Measurements from ENCODE around the gene PNLIPRP2.

The PNLIPRP2 gene

GRCh38 chr10:116612107-116612769 lies 8.5 kb upstream of the PNLIPRP2 start:
- no peak for DNase-seq (ENCODE audit: low spot score)

GRCh38 chr10:116613471-116613870 lies 7.3 kb upstream of the PNLIPRP2 start:
- no peak for DNase-seq (ENCODE audit: low spot score)

- DNase-seq (ENCODE audit: low spot score), result no peak
Observed at GRCh38 chr10:116614796-116615195, 6.0 kb upstream of the PNLIPRP2 start.

- no peak for DNase-seq (ENCODE audit: low spot score)
Observed at GRCh38 chr10:116615199-116615776, 5.5 kb upstream of the PNLIPRP2 start.

GRCh38 chr10:116621476-116621875 lies 723 bp downstream of the PNLIPRP2 start:
- no peak for DNase-seq (ENCODE audit: low spot score)

GRCh38 chr10:116621934-116622655 lies 1.3 kb downstream of the PNLIPRP2 start:
- DNase-seq (ENCODE audit: low spot score), result no peak

GRCh38 chr10:116625845-116626244 lies 5.1 kb downstream of the PNLIPRP2 start:
- no peak for DNase-seq (ENCODE audit: low spot score)

- no peak for DNase-seq (ENCODE audit: low spot score)
Observed at GRCh38 chr10:116626815-116627214, 6.1 kb downstream of the PNLIPRP2 start.

- peak; percentile 58 for DNase-seq (ENCODE audit: low spot score)
Observed at GRCh38 chr10:116627386-116627933, 6.7 kb downstream of the PNLIPRP2 start.

GRCh38 chr10:116629340-116629739 lies 8.6 kb downstream of the PNLIPRP2 start:
- no peak for DNase-seq (ENCODE audit: low spot score)

GRCh38 chr10:116630020-116630419 lies 9.3 kb downstream of the PNLIPRP2 start:
- DNase-seq (ENCODE audit: low spot score), result no peak

- DNase-seq (ENCODE audit: low spot score), result no peak
Observed at GRCh38 chr10:116631871-116632295, 11.1 kb downstream of the PNLIPRP2 start.

- DNase-seq (ENCODE audit: low spot score), result no peak
Observed at GRCh38 chr10:116632596-116633215, 12.0 kb downstream of the PNLIPRP2 start.

- DNase-seq (ENCODE audit: low spot score), result no peak
Observed at GRCh38 chr10:116633216-116633600, 12.5 kb downstream of the PNLIPRP2 start.

- DNase-seq (ENCODE audit: low spot score), result peak; percentile 2
Observed at GRCh38 chr10:116634126-116634975, 13.6 kb downstream of the PNLIPRP2 start.

- no peak for DNase-seq (ENCODE audit: low spot score)
Observed at GRCh38 chr10:116636385-116636784, 15.6 kb downstream of the PNLIPRP2 start.

- peak; percentile 37 for DNase-seq (ENCODE audit: low spot score)
Observed at GRCh38 chr10:116636976-116637375, 16.2 kb downstream of the PNLIPRP2 start.

- peak; percentile 96 for DNase-seq (ENCODE audit: low spot score)
Observed at GRCh38 chr10:116637830-116638229, 17.1 kb downstream of the PNLIPRP2 start.

GRCh38 chr10:116646502-116646901 lies 25.7 kb downstream of the PNLIPRP2 start:
- no peak for DNase-seq (ENCODE audit: low spot score)

GRCh38 chr10:116648903-116649302 lies 28.1 kb downstream of the PNLIPRP2 start:
- DNase-seq (ENCODE audit: low spot score), result no peak

GRCh38 chr10:116653885-116654284 lies 33.1 kb downstream of the PNLIPRP2 start:
- no peak for DNase-seq (ENCODE audit: low spot score)

GRCh38 chr10:116654816-116655215 lies 34.1 kb downstream of the PNLIPRP2 start:
- no peak for DNase-seq (ENCODE audit: low spot score)
